ENCODE measurements around the gene QTRT2. TPM values are rescaled to one million over a fixed set of nuclear protein-coding genes. Genes with fewer than 3 reads are reported as not detected.

The QTRT2 gene
- polyA plus RNA-seq, 1 donor from 2014 or later = 16.3 TPM

DNA sequence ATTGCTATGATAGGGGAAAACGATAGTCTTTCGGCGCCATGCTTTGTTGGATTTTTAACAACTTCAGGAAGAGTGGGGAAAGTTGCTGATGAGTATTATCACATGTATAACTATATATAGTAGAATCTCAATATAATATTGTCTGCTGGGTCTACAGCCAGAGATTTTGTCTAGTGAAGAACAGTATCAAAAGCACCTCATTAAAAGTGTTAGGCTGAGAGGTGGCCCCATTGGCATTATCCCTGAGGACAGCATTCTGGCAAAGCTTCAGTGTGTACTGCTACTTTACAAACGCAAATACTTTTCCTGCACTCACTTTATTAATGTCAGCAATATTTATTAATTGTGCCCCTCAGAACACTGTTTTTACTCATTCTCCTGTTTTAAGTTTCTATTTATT, 11.8 kb downstream of the QTRT2 start:
- H3K4me3 ChIP-seq (ENCODE audit: low read length) = no peak overlapping the region
- no peak overlapping the region for H3K9ac ChIP-seq (ENCODE audit: low read length)
- no peak overlapping the region for H3K4me2 ChIP-seq (ENCODE audit: low read length)
- TF ChIP-seq POLR2AphosphoS5 (IDR thresholded peaks at IDR 0.05) (no peak), MXI1 (conservative IDR thresholded peaks at IDR 0.05; ENCODE audit: poor library complexity, severe bottlenecking) (no peak), RAD21 (conservative IDR thresholded peaks at IDR 0.05) (no peak), EZH2 (IDR thresholded peaks at IDR 0.05; ENCODE audit: borderline replicate concordance, insufficient read depth, low read length, poor library complexity, severe bottlenecking) (no peak), CTCF (IDR thresholded peaks at IDR 0.05; ENCODE audit: poor library complexity, severe bottlenecking) (no peak), SMC3 (conservative IDR thresholded peaks at IDR 0.05; ENCODE audit: poor library complexity) (no peak), EP300 (conservative IDR thresholded peaks at IDR 0.05; ENCODE audit: poor library complexity, severe bottlenecking) (no peak)
- TF ChIP-seq, protein P1, sequence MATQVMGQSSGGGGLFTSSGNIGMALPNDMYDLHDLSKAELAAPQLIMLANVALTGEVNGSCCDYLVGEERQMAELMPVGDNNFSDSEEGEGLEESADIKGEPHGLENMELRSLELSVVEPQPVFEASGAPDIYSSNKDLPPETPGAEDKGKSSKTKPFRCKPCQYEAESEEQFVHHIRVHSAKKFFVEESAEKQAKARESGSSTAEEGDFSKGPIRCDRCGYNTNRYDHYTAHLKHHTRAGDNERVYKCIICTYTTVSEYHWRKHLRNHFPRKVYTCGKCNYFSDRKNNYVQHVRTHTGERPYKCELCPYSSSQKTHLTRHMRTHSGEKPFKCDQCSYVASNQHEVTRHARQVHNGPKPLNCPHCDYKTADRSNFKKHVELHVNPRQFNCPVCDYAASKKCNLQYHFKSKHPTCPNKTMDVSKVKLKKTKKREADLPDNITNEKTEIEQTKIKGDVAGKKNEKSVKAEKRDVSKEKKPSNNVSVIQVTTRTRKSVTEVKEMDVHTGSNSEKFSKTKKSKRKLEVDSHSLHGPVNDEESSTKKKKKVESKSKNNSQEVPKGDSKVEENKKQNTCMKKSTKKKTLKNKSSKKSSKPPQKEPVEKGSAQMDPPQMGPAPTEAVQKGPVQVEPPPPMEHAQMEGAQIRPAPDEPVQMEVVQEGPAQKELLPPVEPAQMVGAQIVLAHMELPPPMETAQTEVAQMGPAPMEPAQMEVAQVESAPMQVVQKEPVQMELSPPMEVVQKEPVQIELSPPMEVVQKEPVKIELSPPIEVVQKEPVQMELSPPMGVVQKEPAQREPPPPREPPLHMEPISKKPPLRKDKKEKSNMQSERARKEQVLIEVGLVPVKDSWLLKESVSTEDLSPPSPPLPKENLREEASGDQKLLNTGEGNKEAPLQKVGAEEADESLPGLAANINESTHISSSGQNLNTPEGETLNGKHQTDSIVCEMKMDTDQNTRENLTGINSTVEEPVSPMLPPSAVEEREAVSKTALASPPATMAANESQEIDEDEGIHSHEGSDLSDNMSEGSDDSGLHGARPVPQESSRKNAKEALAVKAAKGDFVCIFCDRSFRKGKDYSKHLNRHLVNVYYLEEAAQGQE (IDR thresholded peaks at IDR 0.05; ENCODE audit: borderline replicate concordance) = no peak
- no peak overlapping the region for H2AFZ ChIP-seq (ENCODE audit: low read depth, low read length)
- no peak overlapping the region for H3K27ac ChIP-seq (ENCODE audit: low read length)
- H3K36me3 ChIP-seq (ENCODE audit: insufficient read depth, low read length) = peaks cover 7% of the 10 kb centered on the region
- no peaks in the 10 kb centered on the region for H4K20me1 ChIP-seq (ENCODE audit: insufficient read depth)
- H3K9me3 ChIP-seq (ENCODE audit: low read length) = no peaks in the 10 kb centered on the region
- H3F3A ChIP-seq (ENCODE audit: insufficient read depth, low read length, poor library complexity, severe bottlenecking) = no peaks in the 10 kb centered on the region
- H3K27me3 ChIP-seq (ENCODE audit: insufficient read depth, low read depth, low read length) = no peaks in the 10 kb centered on the region
- H3K9me2 ChIP-seq (ENCODE audit: insufficient read depth, low read length) = no peaks in the 10 kb centered on the region
- no peaks in the 10 kb centered on the region for H3K79me2 ChIP-seq (replicated peaks; ENCODE audit: insufficient read depth, low read length)

- TF ChIP-seq RAD21 (conservative IDR thresholded peaks at IDR 0.05) (no peak), MXI1 (conservative IDR thresholded peaks at IDR 0.05; ENCODE audit: poor library complexity, severe bottlenecking) (no peak), EZH2 (IDR thresholded peaks at IDR 0.05; ENCODE audit: borderline replicate concordance, insufficient read depth, low read length, poor library complexity, severe bottlenecking) (no peak), SMC3 (conservative IDR thresholded peaks at IDR 0.05; ENCODE audit: poor library complexity) (no peak), CTCF (IDR thresholded peaks at IDR 0.05; ENCODE audit: poor library complexity, severe bottlenecking) (no peak)
- H3K36me3 ChIP-seq (ENCODE audit: insufficient read depth, low read length) = peaks cover 12% of the 10 kb centered on the region
- no peak overlapping the region for H3K27ac ChIP-seq (ENCODE audit: low read length)
- H3K79me2 ChIP-seq (replicated peaks; ENCODE audit: insufficient read depth, low read length) = no peaks in the 10 kb centered on the region
- H4K20me1 ChIP-seq (ENCODE audit: insufficient read depth) = no peaks in the 10 kb centered on the region
- H3K9me2 ChIP-seq (ENCODE audit: insufficient read depth, low read length) = no peaks in the 10 kb centered on the region
- H3K4me2 ChIP-seq (ENCODE audit: low read length) = no peak overlapping the region
- H3K9ac ChIP-seq (ENCODE audit: low read length) = no peak overlapping the region
- H3F3A ChIP-seq (ENCODE audit: insufficient read depth, low read length, poor library complexity, severe bottlenecking) = no peaks in the 10 kb centered on the region
- no peaks in the 10 kb centered on the region for H3K27me3 ChIP-seq (ENCODE audit: insufficient read depth, low read depth, low read length)
- H2AFZ ChIP-seq (ENCODE audit: low read depth, low read length) = no peak overlapping the region
- H3K4me3 ChIP-seq (ENCODE audit: low read length) = no peak overlapping the region
- no peaks in the 10 kb centered on the region for H3K9me3 ChIP-seq (ENCODE audit: low read length)
These were observed 15.2 kb downstream of the QTRT2 start for GRCh38 chr3:114071786-114072185.
